Tibial nerve (tissue), 4 donors: ENCODE measurements around the gene PNPLA1.

Source experiments
- EP300 ChIP-seq, 2 donors: sonication (generic); formaldehyde crosslinking; IDR thresholded peaks; one replicate each; pipeline ENCODE4 v1.6.1; 2017; ENCODE audit warnings: antibody characterized with exemption in 2 of 2, mild to moderate bottlenecking in 1 of 2
- TF ChIP-seq, protein P1 (sequence below), 5 experiments: fragments of 200-600 bp in 3 of 5; fragments of 450-650 bp in 2 of 5; sonication (generic) in 3 of 5; IDR thresholded peaks; one replicate each; pipeline ENCODE4 v1.5.1; 2016 to 2019; ENCODE audit warnings: antibody characterized with exemption in 5 of 5, mild to moderate bottlenecking in 3 of 5, moderate library complexity in 2 of 5

DNA sequence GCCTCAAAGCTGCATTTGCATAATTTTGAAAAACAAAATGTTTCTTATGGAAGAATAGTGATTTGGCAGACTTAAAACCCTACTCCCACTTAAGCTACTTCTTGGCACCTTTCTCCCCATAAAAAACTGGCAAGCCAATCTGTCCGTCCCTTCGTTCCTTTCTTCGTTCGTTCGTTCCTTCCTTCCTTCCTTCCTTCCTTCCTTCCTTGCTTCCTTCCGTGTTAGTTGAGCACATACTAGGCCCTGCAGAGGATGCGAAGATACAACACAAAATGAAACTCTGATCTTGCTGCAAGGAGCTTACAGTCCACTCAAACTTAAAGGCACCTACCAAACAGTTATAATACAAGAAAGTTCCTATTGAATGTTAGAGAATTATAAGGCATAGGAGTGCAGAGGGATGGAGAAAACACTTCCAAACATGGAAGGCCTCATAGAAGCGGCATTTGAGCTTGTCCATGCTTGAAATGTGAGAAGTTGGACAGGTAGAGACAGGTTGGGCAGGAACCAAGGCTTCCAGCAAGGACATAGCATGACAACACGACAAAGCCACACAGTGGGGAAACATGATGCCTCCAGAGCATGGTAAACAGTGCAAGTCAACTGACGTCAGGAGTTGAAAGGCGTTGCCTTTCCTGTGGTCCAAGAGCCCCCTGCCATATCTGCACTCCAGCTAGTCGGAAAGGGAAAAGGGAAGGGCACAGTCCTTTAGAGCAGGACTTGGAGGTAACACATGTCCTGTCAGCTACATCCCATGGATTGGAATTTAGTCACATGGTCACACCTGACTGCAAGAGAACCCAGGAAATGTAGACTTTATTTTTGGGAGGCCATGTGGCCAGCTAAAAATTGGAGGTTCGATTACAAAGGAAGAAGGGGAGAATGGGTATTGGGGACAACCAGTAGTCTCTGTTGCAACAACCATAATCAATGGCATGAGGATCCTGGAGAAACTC is 7.0 kb downstream of the PNPLA1 start:
- TF ChIP-seq, protein P1, sequence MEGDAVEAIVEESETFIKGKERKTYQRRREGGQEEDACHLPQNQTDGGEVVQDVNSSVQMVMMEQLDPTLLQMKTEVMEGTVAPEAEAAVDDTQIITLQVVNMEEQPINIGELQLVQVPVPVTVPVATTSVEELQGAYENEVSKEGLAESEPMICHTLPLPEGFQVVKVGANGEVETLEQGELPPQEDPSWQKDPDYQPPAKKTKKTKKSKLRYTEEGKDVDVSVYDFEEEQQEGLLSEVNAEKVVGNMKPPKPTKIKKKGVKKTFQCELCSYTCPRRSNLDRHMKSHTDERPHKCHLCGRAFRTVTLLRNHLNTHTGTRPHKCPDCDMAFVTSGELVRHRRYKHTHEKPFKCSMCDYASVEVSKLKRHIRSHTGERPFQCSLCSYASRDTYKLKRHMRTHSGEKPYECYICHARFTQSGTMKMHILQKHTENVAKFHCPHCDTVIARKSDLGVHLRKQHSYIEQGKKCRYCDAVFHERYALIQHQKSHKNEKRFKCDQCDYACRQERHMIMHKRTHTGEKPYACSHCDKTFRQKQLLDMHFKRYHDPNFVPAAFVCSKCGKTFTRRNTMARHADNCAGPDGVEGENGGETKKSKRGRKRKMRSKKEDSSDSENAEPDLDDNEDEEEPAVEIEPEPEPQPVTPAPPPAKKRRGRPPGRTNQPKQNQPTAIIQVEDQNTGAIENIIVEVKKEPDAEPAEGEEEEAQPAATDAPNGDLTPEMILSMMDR (IDR thresholded peaks at IDR 0.05): no peak
- no peak for TF ChIP-seq EP300 (IDR thresholded peaks at IDR 0.05)
